Activated T-cell treated with anti-CD3 and anti-CD28 coated beads, Interleukin-2, amount 50 U/mL, for 48 hours (primary cell): ENCODE measurements around the gene SEMA3A.
"Not testable (repeated sequence)": the region's sequence is repeated elsewhere in the genome, so short reads cannot be mapped to it uniquely, and the experiment has no call there.

Source experiments
- DNase-seq, 2 experiments: peaks; one replicate each; pipeline ENCODE4 v3.0.0-alpha.2; 2020

Gene SEMA3A

DNA sequence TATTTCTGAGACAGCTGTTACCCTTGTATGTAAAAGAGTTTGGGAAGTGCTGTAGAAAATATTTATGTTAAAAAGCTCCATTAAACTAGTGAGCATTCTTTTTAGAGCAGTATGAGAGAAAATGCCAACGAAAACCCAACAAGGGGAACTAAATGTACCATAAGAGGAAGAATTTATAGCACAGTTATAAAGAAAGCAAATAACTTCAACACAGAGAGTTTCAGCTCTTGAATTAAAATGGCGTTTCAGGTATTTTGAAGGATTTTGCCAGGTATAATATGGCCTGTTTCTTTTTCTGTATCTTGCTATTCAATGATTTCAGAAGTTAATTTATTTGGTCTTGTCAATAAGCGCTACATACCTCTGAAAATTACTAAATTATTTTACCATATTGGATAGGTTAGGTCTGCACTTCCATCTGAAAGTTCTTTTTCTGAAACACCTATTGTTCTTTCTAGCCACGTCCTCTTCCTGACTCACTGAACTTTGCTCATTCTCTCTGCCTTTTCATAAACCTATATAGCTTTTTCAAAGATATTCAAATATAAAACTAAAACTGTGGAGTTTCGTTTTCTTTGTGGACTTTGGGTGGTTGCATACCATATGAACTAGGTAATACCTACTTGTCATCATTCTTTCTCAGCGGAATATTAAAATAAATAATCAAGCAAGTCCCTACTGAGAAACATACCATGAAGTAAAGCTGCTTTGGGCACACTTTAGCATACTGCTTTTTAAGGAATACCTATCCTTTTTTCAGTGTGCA lies 136.1 kb downstream of the SEMA3A start:
- no peak for DNase-seq

DNA sequence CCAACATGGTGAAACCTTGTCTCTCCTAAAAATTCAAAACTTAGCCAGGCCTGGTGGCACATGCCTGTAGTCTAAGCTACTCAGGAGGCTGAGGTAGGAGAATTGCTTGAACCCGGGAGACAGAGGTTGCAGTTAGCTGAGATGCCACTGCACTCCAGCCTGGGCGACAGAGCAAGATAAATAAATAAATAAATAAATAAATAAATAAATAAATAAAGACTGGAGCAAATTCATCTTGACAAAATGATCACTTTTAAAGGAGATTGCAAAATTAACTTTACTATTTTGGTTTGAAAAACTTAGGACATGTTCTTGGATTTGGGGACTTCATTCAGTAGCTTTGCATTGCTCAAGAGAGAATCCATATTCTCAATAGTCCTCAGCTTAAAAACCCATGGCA lies 137.0 kb downstream of the SEMA3A start:
- DNase-seq: no peak

DNA sequence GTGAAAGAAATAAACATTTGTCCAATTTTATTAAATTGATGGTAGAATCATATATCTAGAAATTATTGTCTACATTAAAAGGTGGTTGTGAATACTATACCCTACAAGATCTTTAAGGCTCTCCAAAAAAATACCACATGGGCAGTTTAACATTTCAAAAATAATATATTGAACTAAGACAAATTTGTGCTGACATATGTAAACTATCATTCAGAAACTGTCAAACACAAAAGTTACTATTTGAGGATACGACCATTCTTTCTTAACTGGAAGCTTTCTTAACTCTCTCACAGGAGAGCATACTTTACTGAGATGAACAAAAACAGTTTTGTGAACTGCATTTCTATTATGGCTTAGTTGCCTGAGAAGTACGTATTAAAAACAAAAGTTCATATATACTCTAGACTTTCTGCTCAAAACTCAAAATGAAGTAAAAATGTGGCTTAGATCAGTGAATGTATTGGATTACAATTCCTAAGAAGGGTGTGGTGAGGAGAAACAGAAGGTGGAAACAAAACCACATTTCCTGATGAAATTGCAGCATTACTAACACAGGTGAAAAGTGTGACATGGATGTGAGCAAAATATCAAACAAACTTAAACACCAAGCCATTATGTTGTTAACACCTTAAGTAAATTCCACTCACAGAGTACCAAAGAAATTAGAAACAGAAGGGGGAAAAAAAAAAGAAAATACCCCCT lies 138.5 kb downstream of the SEMA3A start:
- no peak for DNase-seq

DNA sequence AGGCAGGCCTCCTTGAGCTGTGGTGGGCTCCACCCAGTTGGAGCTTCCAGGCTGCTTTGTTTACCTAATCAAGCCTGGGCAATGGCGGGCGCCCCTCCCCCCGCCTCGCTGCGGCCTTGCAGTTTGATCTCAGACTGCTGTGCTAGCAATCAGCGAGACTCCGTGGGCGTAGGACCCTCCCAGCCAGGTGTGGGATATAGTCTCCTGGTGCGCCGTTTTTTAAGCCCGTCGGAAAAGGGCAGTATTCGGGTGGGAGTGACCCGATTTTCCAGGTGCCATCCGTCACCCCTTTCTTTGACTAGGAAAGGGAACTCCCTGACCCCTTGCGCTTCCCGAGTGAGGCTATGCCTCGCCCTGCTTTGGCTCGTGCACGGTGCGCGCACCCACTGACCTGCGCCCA lies 139.4 kb downstream of the SEMA3A start:
- not testable (repeated sequence) for DNase-seq

DNA sequence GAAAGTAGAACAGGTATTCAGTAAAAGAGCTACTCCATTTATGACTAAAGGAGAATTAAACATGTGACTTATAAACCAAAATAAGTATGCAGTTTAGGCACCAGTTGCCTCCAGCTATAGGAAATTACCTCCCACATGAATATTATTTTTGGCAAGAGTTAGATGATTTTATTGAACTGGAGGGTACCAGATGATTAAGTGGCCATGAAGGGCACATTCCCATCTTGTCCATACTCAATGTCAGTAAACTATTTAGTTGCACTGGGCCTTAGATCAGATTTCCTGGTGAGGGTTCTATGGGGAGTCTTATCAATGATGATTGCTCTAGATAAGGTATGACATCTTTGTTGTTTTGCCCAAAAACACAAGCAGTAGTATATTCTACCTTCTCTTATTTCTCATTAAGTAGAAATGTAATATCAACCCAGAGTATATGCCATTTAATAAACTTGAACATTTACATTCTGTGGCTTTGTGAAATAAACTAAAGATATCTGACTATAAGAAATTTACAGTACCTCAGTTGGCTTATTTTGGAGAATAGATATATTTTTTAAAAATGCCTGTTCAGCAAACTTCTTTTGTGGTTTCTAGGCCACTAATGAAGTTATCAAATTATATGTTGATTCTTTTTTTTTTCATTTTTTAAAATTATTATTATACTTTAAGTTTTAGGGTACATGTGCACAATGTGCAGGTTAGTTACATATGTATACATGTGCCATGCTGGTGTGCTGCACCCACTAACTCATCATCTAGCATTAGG lies 145.3 kb downstream of the SEMA3A start:
- DNase-seq: no peak

DNA sequence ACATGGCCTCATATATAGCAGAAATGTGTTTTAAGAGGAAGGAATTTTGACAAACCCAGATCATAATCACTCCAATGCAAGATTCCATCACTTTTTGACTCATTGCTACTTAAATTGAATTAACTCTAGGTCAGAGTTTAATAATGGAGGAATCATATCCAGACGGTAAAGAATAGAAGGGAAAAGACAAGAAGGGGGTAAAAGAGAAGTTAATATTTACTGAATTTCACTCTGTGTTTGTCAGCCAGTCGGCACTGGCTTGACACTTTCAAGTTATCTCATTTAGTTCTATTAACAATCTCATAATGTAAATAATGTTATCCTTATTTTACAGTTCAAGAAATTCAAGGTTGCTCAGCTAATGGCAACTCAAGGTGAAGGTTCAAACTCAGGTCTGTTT lies 147.5 kb downstream of the SEMA3A start:
- no peak for DNase-seq

DNA sequence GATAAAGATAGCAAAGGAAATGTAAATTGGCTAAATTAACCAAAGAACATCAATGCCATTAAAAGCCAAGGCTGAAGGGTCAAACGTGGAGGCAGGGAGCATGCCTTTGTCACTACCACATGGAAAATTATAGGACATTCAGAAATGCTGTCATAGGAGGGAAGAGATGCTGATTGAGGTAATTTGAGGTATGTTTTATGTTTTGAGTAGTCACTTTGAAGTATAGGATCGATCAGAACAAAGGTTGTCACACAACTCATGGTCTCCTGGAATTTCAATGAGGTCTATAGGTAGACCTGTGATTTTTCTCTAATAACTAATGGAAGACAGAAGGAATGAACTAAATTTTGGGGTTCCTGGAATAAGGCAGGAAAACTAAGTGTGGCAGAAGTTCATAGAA lies 149.8 kb downstream of the SEMA3A start:
- no peak for DNase-seq

DNA sequence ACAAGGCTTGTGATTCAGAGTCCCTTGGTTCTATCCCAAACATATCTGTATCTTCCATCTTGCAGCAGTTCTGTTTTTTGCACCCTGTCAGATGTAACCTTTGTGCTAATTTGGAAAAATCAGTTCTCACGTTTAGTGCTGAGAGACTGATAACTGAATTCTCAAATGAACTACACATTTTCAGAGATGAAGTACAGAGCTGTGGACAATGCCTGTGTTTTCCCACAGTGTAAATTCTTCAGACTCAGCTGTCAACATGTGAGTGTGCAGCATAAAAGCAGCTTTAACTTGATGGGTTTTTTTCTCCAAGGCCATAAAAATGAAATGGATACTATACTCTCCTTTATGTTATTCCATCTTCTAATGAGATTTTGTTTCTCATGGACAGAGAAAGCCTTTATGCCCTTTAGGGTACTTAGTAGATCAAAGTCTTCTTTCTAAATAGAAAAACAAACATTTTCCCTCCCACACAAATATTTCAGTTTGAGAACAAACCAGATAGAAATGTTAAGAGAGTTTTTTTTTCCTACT lies 150.9 kb downstream of the SEMA3A start:
- DNase-seq: no peak

DNA sequence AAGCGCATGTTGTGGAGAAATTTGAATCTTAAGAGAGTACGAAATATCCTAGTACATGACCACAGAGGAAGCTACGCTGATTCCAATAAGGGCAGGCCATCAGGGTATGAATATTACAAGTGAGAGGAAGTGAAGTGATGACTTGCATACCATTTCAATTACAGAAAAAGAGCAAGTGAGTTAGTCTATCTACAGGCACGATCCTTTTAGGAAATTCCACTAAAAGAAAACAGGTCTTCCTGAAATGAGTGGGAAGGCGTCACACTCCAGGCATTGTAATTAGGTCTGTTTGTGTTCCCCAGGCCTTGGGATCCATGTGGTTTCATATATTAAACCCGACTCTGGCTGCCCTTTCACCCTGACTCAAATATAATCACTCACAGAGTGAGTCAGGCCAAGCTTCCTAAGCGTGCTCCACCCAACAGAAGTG lies 152.5 kb downstream of the SEMA3A start:
- DNase-seq: no peak

DNA sequence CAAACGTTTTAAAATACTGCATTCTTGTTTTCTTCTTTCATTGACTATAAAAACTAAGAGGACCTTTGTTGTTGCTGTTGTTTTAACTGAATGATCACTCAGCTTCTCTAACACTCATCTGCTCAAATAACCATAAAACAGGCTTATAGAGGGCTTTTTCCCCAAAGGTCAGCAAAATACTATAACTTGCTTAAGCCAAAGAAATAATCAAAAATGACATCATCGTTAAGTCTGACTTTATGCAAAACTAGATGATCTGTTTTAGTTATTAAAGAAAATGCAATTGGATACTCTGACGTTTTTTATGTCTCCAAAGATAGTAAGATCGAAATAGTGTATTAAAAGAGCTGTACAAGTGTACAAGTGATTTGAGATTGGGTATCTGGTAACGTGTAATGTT lies 152.9 kb downstream of the SEMA3A start:
- no peak for DNase-seq

DNA sequence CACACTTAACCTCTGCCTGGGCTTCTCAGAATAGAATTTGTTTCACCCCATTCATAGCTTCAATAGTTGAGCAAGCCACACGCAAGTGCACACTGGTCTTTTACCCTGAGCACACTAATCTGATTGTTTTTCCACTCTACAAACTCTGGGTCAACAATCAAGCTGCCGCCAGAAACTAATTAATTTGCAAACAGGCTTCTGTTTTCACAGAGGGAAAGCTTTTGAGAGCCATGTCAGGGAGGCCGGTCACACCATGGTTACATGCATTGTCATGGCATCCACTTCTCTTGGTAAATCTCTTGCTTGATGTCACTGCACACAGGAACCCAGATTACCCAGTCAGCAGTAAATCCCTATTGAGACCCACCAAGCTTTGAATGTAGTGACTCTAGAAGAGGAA lies 154.2 kb downstream of the SEMA3A start:
- no peak for DNase-seq

DNA sequence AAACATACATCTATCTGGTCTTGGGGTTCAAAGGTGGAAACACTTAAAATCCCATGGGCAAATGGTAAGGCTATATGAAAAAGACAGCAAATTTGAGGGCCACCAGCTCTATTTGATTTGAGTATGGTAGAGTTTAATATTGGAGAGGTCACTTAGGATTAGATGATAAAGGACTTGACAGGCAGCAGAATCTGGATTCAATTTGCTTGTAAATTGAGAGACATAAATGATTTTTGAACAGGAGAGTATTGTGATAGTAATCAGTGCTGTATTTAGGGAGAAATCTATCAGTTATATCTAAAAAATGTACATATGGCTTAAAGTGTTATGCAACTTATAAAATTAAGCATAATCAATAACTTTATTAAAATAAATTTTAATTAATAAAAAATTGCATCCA lies 155.2 kb downstream of the SEMA3A start:
- no peak for DNase-seq

DNA sequence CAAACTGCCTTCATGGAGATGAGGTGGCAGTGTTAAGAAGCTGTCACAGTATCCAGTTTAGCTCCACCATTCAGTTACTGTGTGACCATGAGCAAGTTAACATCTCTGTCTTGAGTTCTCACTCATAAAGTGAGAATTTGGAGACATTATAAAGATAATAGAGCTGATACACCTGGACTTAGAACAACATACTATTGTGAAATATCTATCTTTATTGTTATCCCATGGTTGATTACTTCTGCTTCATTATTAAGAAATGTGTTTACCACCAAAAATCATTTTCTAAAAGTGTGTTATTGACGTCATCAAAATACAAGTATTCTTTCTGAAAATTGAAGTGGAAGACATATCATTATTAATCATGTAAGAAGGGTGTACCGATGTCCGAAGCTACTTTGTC lies 166.9 kb downstream of the SEMA3A start:
- DNase-seq: no peak

DNA sequence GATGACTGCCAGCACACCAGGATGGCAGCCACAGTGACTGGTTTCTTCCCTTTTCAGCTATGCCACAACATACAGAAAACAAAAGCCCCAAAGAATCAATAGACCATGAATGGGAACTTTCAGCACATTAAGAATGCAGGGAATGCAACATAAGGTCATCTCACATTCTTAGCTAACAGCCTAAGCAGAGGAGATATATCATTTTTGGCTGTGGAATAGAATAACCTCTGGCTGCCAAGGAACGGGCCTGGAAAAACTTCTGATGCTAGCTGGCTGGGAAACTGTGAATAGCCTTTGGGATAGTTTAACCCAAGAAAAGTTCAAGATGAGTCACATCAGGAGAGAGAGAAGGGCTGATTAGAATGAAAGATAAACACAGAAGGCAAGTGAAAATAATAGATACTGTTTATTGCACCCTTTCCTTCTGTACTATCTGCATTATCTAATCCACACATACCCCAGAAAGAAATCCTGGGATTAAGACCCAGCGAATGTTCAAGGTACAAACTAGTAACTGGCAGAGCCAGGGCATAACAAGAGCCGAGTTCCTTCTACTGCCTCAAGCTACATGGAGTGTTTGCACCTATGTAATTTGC lies 169.2 kb downstream of the SEMA3A start:
- DNase-seq: no peak

DNA sequence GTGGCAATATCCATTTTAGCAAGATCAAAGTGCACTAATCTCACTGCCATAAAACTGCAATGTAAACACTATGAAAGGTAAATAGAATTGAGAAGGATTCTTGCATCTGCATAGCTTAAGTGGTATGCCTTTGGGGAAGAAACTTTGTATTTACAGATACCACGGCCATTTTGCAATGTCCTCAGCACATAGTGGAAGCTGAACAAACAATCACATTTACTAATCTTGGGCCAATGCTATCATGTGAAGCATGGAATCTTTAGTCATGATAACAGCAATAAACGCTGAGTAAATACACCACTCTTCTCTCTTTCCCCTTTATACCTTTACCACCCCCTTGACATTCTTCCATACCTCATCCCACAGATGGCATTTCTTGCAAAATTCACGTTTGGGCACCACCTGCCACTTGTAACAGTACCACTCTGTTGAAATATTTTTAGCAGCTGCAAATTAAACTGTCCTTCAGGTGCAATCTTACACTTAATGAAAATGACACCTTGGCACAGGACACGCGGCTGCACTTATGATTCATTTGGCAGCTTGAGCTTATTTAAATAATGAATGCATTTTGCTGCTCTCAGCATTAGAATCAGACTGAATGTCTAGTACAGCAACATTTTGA lies 171.8 kb downstream of the SEMA3A start:
- no peak for DNase-seq

DNA sequence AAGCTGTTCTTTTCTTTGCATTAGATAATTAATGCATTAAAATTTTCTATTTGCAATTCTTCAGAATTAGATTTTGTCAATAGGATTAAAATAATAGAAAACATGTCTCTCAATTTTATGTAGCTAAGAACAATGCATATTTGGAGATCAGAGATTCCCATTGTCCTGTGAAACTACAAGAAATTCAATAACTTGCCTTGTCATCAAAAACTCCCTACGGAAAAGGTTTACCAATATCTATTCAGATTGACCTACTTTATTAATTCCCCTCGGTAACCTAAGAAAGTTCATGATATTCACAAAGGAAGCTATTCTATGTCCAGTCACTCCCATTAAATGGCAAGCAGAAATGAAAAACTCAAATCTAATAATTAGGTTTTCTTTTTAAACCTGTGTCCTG lies 172.6 kb downstream of the SEMA3A start:
- no peak for DNase-seq

DNA sequence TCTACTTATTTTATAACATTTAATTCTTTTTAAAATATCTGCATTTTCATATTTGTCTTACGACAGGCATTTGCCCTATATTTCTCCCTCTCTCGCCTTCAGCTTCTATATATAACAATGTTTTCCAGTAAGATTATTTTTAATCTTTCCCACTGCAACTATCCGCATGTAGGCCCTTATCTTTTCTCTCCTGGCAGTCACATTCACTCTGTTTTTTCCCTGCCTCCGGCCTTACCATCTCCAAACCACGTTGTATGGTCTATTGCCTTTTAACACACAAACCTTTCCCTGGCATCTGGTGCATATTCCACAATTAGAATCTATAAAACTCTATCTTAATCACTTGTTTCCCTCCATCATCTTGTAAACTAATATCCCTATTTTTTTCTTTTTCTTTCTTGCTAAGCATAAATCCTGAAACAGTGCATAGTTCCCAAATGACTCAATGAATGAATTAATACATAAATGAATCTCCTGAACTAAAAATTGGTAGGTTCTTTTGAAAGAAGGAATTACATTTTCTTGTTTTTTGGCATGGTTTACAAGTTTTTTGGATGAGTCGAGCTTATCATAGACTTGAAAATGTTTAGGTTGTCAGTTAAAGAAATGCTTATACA lies 173.2 kb downstream of the SEMA3A start:
- no peak for DNase-seq

DNA sequence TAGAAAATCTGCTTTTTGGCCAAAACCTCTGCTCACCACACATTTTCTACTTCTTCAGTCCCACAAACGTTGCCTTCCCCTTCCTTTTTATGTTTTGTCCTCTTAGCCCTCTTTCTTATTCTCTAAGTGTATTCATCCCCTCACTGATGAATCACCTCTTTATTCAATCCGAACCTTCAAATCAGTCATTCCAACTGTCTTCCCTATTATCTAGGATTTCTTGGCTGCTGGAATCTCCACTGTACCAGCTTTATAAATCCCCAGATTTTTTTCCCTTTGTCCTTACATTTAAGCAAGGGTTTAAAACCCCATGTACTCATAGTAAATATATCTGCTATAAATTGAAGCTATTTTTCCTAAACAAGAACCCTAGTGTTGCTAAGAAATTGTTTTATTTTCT lies 176.9 kb downstream of the SEMA3A start:
- DNase-seq: no peak

DNA sequence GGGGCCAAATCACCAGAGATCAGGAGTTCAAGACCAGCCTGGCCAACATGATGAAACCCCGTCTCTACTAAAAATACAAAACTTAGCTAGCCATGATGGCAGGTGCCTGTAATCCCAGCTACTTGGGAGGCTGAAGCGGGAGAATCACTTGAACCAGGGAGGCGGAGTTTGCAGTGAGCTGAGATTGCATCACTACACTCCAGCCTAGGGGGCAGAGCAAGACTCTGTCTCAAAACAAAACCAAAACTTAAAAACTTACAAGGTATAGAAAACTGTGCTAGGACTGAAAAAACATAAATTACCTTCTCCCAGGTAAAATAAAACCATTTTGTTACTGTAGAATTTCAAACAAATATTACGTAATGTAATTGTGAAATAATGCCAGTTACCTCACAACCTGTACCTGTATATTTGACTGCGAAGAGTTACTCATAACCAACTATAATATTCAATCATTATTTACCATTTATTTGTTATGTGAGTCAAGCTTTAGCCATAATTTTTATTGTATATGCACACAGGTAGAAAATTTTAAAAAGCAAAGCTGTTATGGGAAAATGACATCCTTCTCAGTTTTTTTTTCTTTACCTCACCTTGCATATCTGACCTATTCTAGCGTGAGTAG lies 180.9 kb downstream of the SEMA3A start:
- DNase-seq: no peak

DNA sequence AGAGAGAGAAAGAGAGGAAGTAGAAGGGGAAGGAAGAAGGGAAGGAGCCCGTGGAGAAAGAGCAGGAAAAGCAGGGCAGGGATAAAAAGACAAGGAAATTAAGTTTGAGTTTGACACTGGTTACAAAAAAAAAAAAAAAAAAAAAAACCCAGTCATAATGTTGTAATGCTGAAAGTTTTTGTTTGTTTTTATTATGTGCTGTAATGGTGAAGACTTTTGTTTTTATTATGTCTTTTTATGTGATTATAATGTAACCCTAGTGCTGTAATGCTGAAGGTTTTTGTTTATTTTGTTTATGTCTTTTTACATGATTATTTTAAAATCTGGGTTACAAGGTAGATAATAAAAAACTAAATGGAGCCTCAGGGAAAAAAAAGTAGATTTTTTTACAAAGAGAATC lies 184.8 kb downstream of the SEMA3A start:
- no peak for DNase-seq

DNA sequence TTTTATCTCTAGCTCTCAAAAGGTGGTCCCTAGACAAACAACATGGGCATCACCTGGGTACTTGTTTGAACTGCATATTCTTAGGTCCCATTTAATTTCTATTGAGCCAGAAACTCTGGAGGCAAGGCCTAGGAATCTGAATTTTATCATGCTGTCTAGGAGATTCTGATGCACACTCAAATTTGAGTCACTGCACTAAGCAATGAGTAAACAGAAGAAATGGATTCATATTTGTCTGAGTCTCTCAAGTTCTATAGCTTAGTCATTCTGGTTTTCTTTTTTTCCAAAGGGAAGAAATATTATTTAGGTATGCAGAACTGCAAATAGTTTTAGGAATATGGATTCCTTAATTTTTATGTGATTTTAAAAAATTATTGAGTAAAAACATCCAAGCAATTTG lies 185.5 kb downstream of the SEMA3A start:
- DNase-seq: no peak

DNA sequence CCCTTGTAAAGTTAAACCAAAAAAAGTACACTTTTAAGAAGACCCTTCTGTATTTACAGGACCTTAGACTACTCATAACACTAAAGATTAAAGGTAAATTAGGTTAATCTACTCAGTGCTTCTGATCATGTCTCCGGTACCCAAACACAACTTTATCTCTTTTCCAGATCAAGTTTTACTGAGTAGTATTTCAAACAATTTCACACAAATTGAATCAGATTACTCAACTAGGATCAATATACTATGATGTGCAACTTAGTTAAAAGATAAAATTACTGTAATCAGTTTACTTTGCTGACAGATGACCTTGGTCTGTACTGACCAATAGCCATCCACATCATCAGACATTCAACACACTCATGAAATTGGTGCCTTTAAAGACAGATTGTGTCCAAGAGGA lies 191.4 kb downstream of the SEMA3A start:
- DNase-seq: no peak
